Transverse colon (tissue), 4 donors: Measurements from ENCODE around the gene PRKG1. TPM values are rescaled to one million over a fixed set of nuclear protein-coding genes. Genes with fewer than 3 reads are reported as not detected.

Experiments
- DNase-seq: peaks from one replicate; pipeline ENCODE4 v3.0.0-alpha.2; 2019
- H3K27ac ChIP-seq, 4 donors: fragments of 200-600 bp; sonication (generic); 2 replicates each; pipeline ENCODE4 v1.5.1; 2016 to 2018; ENCODE audit warnings: inconsistent platforms in 4 of 4
- H3K27me3 ChIP-seq: fragments of 200-600 bp; sonication (generic); 2 replicates; pipeline ENCODE4 v1.5.1; 2017; ENCODE audit warnings: inconsistent platforms
- H3K36me3 ChIP-seq, 4 donors: fragments of 200-600 bp; sonication (generic); 2 replicates each; pipeline ENCODE4 v1.5.1; 2017 to 2019; ENCODE audit warnings: inconsistent platforms in 4 of 4
- H3K4me1 ChIP-seq, 4 donors: fragments of 200-600 bp; sonication (generic); 2 replicates each; pipeline ENCODE4 v1.5.1; 2017 to 2020; ENCODE audit warnings: inconsistent platforms in 4 of 4
- H3K4me3 ChIP-seq, 4 donors: fragments of 200-600 bp; sonication (generic); 1 replicate in 1 of 4; 2 replicates in 3 of 4; pipeline versions ENCODE4 v1.5.1 to v1.6.1; 2017 to 2019; ENCODE audit warnings: inconsistent platforms in 4 of 4
- H3K9me3 ChIP-seq, 2 donors: fragments of 200-600 bp; sonication (generic); 2 replicates each; pipeline ENCODE4 v1.5.1; 2017 to 2019; ENCODE audit warnings: inconsistent platforms in 2 of 2
- CTCF ChIP-seq, 5 experiments: fragments of 200-600 bp in 3 of 5; fragments of 450-650 bp in 2 of 5; sonication (generic) in 3 of 5; IDR thresholded peaks; 1 replicate in 2 of 5; 2 replicates in 3 of 5; pipeline ENCODE4 v1.5.1; 2016 to 2017; ENCODE audit warnings: antibody characterized with exemption in 5 of 5, inconsistent platforms in 3 of 5, mild to moderate bottlenecking in 2 of 5, moderate library complexity in 1 of 5
- EP300 ChIP-seq: sonication (generic); formaldehyde crosslinking; IDR thresholded peaks from one replicate; pipeline ENCODE4 v1.6.1; 2017; ENCODE audit warnings: antibody characterized with exemption, low read depth
- POLR2A ChIP-seq: fragments of 450-650 bp; IDR thresholded peaks from one replicate; pipeline ENCODE4 v1.6.1; 2016; ENCODE audit warnings: antibody characterized with exemption, mild to moderate bottlenecking, moderate library complexity
- POLR2AphosphoS5 ChIP-seq, 3 donors: sonication (generic); formaldehyde crosslinking; IDR thresholded peaks; one replicate each; pipeline ENCODE4 v1.6.1; 2016; ENCODE audit warnings: antibody characterized with exemption in 3 of 3
- WGBS, 2 donors: methylation state at CpG; one replicate each; pipeline ENCODE4 v1.1.5; 2018; ENCODE audit warnings: low coverage in 1 of 2; 5-methylcytosine and 5-hydroxymethylcytosine counted together
- in situ Hi-C, 4 donors: fragments of 200-750 bp; cut with MboI; loops; one replicate each; pipeline versions ENCODE4 v1.15.0 to v1.15.1; 2017; ENCODE audit warnings: low sequenced_read_pairs in 3 of 4, low pct_ligation_motif_present in 1 of 4, low pct_unique_long_range_greater_than_20kb in 1 of 4
- intact Hi-C: fragments of 100-400 bp; cut with DNase I; formaldehyde crosslinking; loops from one replicate; pipeline ENCODE4 v1.15.1; 2023; ENCODE audit warnings: low total_unique reads
- total RNA-seq, 4 donors: library from RNA; depleted of rRNA; stranded (reverse); fragments of >200 nt; gene quantifications; one replicate each; pipeline ENCODE4 v1.1.0, GENCODE V29; 2016

Gene PRKG1
- total RNA-seq, 4 donors from 2014 or later, result 17.6 to 30.6 (median 26.9) TPM

DNA sequence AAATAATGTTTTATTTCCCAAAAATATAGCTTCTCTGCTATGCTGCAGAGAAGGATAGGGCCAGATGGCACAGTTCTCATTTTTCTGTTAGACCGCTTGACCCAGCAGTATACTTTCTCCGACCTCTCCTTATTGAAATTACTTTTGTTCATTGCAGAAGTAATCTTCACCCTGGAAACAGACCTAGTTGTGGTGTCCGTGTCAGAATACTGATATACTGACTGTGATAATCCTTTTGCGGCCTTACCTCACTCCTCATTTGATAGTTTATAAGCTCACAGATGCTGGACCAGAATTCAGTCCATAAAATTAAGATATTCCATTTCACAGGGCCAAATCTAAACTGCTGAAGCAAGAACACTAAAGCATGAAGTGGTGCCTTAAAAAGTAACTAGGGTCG lies 979.2 kb downstream of the PRKG1 start:
- DNase-seq, result no peak
- Histone ChIP-seq H3K9me3 (no peaks in the 10 kb centered on the region), H3K36me3 (no peaks in the 10 kb centered on the region), H3K27me3 (no peaks in the 10 kb centered on the region), H3K4me1 (no peaks in the 10 kb centered on the region), H3K4me3 (no peak overlapping the region), H3K27ac (no peak overlapping the region)
- in situ Hi-C loops (no loop called here), intact Hi-C loops (no loop called here)
- 83 to 98% methylated on average over 5 of the region's 5 CpGs for WGBS, 2 donors
- no peak for TF ChIP-seq EP300
- no peak for TF ChIP-seq CTCF (IDR thresholded peaks at IDR 0.05)
- TF ChIP-seq POLR2AphosphoS5 (IDR thresholded peaks at IDR 0.05), result no peak
- no peak for TF ChIP-seq POLR2A

- WGBS, 2 donors, result 67 to 70% methylated on average over 2 of the region's 2 CpGs
- Histone ChIP-seq H3K9me3 (no peaks in the 10 kb centered on the region), H3K4me1 (no peaks in the 10 kb centered on the region), H3K36me3 (no peaks in the 10 kb centered on the region), H3K4me3 (no peak overlapping the region), H3K27ac (no peak overlapping the region), H3K27me3 (no peaks in the 10 kb centered on the region)
- no peak for TF ChIP-seq CTCF (IDR thresholded peaks at IDR 0.05)
- TF ChIP-seq POLR2A, result no peak
- TF ChIP-seq EP300, result no peak
- TF ChIP-seq POLR2AphosphoS5 (IDR thresholded peaks at IDR 0.05), result no peak
- in situ Hi-C loops, result no loop called here
- intact Hi-C loops, result no loop called here
- DNase-seq, result no peak
Measured at GRCh38 chr10:52056291-52056690, 982.0 kb downstream of the PRKG1 start.

GRCh38 chr10:52059089-52059488 lies 984.8 kb downstream of the PRKG1 start:
- H3K36me3 ChIP-seq, result no peaks in the 10 kb centered on the region
- H3K4me1 ChIP-seq, result no peaks in the 10 kb centered on the region
- H3K4me3 ChIP-seq, result no peak overlapping the region
- intact Hi-C loops (no loop called here), in situ Hi-C loops (no loop called here)
- TF ChIP-seq CTCF (IDR thresholded peaks at IDR 0.05) (no peak), EP300 (no peak), POLR2AphosphoS5 (IDR thresholded peaks at IDR 0.05) (no peak), POLR2A (no peak)
- WGBS, 2 donors, result 84 to 88% methylated on average over 1 of the region's 1 CpG
- no peaks in the 10 kb centered on the region for H3K27me3 ChIP-seq
- DNase-seq, result no peak
- H3K9me3 ChIP-seq, result no peaks in the 10 kb centered on the region
- H3K27ac ChIP-seq, result no peak overlapping the region

DNA sequence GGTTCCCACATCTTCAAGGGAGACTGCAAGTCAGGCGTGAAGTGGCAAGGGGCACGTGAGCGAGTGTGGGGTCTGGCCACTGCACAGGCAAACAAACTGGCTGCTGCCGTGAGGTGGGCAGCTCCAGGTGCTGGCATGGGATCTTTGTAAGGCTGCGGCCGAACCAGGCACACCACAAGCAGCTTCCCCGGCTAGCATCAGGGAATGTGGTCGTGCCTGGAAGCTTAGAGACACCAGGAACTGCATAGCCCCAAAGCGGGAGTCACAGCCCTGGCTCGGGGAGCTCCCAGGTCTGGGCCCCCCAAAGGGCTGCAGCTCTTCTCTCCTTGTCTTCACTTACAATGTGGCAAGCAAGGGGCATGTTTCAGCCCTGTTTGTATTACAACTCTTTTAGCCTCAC lies 988.9 kb downstream of the PRKG1 start:
- WGBS, 2 donors, result 70 to 73% methylated on average over 3 to 6 of the region's 10 CpGs
- DNase-seq, result no peak
- in situ Hi-C loops, result no loop called here
- intact Hi-C loops, result no loop called here
- no peak overlapping the region for H3K27ac ChIP-seq
- H3K27me3 ChIP-seq, result no peaks in the 10 kb centered on the region
- H3K4me1 ChIP-seq, result no peaks in the 10 kb centered on the region
- no peaks in the 10 kb centered on the region for H3K36me3 ChIP-seq
- no peaks in the 10 kb centered on the region for H3K9me3 ChIP-seq
- TF ChIP-seq POLR2AphosphoS5 (IDR thresholded peaks at IDR 0.05), result no peak
- no peak for TF ChIP-seq CTCF (IDR thresholded peaks at IDR 0.05)
- no peak for TF ChIP-seq POLR2A
- TF ChIP-seq EP300, result no peak
- no peak overlapping the region for H3K4me3 ChIP-seq
